HG03025 (cell line): ENCODE data around the gene SPC24.
"Not testable (repeated sequence)": the region's sequence is repeated elsewhere in the genome, so short reads cannot be mapped to it uniquely, and the experiment has no call there.

ENCODE experiments used
- ATAC-seq: cut with Tn5 transposase; IDR thresholded peaks from one replicate; pipeline ENCODE4 v1.9.1; 2021; ENCODE audit warnings: mild to moderate bottlenecking, moderate library complexity; ENCODE audit not compliant: unreplicated experiment, low FRiP score

The SPC24 gene

DNA sequence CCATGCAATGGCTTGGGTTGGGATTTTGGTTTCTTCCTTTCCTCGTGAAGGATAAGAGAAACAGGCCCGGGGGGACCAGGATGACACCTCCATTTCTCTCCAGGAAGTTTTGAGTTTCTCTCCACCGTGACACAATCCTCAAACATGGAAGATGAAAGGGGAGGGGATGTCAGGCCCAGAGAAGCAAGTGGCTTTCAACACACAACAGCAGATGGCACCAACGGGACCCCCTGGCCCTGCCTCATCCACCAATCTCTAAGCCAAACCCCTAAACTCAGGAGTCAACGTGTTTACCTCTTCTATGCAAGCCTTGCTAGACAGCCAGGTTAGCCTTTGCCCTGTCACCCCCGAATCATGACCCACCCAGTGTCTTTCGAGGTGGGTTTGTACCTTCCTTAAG, 24.1 kb downstream of the SPC24 start:
- ATAC-seq, result no peak

GRCh38 chr19:11130824-11131455, 24.6 kb downstream of the SPC24 start:
- ATAC-seq, result no peak

- no peak for ATAC-seq
These were observed 27.7 kb downstream of the SPC24 start for GRCh38 chr19:11127905-11128304.

DNA sequence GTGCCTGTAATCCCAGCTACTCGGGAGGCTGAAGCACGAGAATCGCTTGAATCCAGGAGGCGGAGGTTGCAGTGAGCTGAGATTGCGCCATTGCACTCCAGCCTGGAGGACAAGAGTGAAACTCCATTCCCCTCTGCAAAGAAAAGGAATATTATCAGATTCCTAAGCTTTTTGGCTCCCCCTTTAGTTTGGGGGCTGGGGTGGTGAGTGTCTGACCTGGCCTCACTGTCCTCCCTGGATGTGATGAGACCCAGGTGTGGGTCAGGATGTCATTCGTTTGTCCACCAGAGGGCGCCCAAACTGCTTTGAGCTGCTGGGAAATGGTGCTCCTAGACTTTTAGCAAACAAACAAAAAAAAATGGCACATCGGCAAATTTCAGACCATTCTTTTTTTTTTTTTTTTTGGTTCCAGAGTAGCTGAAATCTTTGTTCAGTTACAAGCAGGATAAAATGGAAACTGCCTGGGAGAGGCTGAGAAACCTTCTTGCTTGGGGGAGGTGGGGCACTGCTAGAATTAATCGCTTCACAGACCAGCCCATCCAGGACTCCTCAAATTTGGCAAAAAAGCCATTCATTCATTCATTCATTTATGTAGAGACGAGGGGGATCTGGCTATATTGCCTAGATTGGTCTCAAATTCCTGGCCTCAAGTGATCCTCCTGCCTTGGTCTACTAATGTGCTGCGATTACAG, 29.4 kb downstream of the SPC24 start:
- ATAC-seq, result no peak

- ATAC-seq, result not testable (repeated sequence)
These were observed 31.4 kb downstream of the SPC24 start for GRCh38 chr19:11124157-11124556.

DNA sequence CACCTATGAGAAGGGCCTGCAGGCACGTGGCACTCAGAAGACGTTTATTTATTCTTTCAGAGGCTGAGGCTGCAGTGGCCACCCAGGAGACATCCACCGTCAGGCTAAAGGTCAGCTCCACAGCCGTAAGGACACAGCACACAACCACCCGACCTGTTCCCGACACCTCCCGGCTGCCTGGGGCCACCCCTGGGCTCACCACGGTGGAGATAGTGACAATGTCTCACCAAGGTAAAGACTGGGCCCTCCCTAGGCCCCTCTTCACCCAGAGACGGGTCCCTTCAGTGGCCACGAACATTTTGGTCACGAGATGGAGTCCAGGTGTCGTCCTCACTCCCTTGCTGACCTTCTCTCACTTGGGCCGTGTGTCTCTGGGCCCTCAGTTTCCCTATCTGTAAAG, 32.5 kb downstream of the SPC24 start:
- ATAC-seq, result no peak

DNA sequence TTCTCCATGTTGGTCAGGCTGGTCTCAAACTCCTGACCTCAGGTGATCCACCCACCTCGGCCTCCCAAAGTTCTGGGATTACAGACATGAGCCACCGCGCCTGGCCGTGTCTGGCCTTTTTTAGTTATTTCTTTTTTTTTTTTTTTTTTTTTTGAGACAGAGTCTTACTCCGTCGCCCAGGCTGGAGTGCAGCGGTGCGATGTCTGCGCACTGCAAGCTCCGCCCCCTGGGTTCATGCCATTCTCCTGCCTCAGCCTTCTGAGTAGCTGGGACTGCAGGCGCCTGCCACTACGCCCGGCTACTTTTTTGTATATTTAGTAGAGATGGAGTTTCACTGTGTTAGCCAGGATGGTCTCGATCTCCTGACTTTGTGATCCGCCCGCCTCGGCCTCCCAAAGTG, 33.6 kb downstream of the SPC24 start:
- not testable (repeated sequence) for ATAC-seq

DNA sequence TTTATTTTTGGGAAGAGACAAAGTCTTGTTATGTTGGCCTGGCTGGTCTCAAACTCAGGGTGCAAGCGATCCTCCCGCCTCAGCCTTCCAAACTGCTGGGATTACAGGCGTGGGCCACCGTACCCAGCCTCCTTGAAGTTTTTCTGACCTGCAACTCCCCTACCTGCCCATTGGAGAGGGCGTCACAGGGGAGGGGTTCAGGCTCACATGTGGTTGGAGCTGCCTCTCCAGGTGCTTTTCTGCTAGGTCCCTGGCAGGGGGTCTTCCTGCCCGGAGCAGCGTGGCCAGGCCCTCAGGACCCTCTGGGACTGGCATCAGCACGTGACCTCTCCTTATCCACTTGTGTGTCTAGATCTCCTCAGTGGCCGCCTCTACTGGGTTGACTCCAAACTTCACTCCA, 39.1 kb downstream of the SPC24 start:
- no peak for ATAC-seq

GRCh38 chr19:11115895-11116446, 39.6 kb downstream of the SPC24 start:
- ATAC-seq, result no peak

DNA sequence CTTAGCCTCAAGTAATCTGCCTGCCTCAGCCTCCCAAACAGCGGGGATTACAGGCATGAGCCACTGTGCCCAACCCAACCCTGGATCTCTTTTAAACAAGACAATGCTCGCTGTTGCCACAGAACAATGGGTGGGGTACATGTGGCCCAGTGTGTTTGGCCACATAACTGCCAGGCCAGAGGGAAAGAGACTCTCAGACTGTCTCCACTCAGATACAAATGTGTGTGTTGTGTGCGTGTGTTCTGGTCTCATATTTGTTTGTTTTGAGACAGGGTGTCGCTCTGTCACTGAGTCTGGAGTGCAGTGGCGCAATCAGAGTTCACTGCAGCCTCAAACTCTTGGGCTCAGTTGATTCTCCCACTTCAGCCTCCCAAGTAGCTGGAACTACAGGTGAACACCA, 40.5 kb downstream of the SPC24 start:
- ATAC-seq, result no peak

DNA sequence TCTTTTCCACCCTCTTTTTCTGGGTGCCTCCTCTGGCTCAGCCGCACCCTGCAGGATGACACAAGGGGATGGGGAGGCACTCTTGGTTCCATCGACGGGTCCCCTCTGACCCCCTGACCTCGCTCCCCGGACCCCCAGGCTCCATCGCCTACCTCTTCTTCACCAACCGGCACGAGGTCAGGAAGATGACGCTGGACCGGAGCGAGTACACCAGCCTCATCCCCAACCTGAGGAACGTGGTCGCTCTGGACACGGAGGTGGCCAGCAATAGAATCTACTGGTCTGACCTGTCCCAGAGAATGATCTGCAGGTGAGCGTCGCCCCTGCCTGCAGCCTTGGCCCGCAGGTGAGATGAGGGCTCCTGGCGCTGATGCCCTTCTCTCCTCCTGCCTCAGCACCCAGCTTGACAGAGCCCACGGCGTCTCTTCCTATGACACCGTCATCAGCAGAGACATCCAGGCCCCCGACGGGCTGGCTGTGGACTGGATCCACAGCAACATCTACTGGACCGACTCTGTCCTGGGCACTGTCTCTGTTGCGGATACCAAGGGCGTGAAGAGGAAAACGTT, 42.4 kb downstream of the SPC24 start:
- ATAC-seq, result no peak

DNA sequence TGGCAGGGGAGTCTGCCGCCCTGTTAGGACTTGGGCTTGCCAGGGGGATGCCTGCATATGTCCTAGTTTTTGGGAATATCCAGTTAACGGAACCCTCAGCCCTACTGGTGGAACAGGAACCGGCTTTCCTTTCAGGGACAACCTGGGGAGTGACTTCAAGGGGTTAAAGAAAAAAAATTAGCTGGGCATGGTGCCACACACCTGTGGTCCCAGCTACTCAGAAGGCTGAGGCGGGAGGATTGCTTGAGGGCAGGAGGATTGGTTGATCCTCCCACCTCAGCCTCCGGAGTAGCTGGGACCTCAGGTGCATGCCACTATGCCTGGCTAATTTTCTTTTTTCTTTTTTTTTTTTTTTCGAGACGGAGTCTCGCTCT, 43.8 kb downstream of the SPC24 start:
- no peak for ATAC-seq

- ATAC-seq, result no peak
These were observed 44.3 kb downstream of the SPC24 start for GRCh38 chr19:11111117-11111770.

GRCh38 chr19:11108746-11109145, 46.8 kb downstream of the SPC24 start:
- ATAC-seq, result no peak

DNA sequence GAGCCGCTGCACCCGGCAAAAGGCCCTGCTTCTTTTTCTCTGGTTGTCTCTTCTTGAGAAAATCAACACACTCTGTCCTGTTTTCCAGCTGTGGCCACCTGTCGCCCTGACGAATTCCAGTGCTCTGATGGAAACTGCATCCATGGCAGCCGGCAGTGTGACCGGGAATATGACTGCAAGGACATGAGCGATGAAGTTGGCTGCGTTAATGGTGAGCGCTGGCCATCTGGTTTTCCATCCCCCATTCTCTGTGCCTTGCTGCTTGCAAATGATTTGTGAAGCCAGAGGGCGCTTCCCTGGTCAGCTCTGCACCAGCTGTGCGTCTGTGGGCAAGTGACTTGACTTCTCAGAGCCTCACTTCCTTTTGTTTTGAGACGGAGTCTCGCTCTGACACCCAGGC, 49.1 kb downstream of the SPC24 start:
- ATAC-seq, result no peak

DNA sequence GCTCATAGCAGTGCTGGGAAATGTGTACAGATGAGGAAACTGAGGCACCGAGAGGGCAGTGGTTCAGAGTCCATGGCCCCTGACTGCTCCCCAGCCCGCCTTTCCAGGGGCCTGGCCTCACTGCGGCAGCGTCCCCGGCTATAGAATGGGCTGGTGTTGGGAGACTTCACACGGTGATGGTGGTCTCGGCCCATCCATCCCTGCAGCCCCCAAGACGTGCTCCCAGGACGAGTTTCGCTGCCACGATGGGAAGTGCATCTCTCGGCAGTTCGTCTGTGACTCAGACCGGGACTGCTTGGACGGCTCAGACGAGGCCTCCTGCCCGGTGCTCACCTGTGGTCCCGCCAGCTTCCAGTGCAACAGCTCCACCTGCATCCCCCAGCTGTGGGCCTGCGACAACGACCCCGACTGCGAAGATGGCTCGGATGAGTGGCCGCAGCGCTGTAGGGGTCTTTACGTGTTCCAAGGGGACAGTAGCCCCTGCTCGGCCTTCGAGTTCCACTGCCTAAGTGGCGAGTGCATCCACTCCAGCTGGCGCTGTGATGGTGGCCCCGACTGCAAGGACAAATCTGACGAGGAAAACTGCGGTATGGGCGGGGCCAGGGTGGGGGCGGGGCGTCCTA, 50.5 kb downstream of the SPC24 start:
- no peak for ATAC-seq

DNA sequence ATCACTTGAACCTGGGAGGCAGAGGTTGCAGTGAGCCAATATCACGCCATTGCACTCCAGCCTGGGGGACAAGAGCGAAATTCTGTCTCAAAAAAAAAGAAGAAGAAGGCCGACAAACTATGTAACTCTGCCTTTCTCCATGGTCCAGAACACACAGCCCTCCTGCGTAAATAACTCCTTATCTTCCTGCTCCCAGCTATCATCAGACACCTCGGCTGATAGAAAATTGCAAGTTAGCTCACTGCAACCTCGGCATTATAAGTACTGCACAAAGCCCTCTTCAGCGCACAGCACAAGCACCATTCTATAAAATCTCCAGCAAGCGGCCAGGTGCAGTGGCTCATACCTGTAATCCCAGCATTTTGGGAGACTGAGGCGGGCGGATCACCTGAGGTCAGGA, 51.9 kb downstream of the SPC24 start:
- ATAC-seq, result not testable (repeated sequence)

DNA sequence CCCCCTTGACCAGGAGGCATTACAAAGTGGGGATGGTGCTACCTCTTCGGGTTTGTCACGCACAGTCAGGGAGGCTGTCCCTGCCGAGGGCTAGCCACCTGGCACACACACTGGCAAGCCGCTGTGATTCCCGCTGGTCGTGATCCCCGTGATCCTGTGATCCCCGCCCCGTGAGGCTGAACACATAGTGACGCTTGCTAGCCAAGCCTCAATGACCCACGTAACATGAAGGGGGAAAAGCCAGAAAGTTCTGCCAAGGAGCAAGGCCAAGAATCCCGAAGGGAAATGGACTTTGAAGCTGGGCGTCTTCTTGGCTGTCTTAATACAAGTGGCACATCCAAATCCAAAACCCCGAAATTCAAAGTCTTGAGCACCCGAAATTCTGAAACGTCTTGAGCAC, 52.6 kb downstream of the SPC24 start:
- ATAC-seq, result no peak

DNA sequence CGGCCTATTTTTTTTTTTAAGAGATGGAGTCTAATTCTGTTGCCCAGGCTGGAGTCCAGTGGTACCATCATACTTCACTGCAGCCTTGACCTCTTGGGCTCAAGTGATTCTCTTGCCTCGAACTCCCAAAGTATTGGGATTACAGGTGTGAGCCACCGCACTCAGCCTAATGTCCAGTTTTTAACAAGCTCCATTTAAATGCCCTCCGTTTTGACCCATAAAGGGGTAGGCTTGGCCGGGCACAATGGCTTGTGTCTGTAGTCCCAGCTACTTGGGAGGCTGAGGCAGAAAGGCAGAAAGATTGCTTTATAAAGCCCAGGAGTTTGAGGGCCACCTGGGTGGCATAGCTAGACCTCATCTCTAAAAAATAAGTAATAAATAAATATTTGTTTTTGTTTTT, 54.5 kb downstream of the SPC24 start:
- no peak for ATAC-seq

- no peak for ATAC-seq
These were observed 55.5 kb downstream of the SPC24 start for GRCh38 chr19:11100049-11100448.

DNA sequence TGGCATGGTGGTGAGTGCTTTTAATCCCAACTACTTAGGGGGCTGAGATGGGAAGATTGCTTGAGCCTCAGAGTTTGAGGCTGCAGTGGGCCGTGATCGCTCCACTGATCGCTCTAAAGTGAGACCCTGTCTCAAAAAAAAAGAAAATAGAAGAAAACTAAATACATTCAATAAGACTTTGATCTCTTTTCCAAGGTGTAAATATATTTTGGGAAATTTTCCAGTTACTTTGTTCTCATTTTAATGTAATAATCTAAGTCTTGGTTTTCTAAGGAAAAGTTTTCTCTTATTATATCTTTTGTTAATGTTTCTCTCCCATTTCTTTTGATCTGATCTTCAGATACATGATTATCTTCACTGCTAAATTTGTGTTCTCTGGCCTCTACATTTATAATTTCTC, 56.7 kb downstream of the SPC24 start:
- no peak for ATAC-seq
